ENCODE data around the gene CRAMP1.

Gene CRAMP1

GRCh38 chr16:1630450-1631213 is 18.5 kb downstream of the CRAMP1 start:
- ChIA-PET POLR2A (ENCODE audit: low non-redundant PET) (no interaction called here), CTCF (no interaction called here)
- no peak for DNase-seq (ENCODE audit: low spot score)
- no peak overlapping the region for H3K27ac ChIP-seq
- TF ChIP-seq CTCF (conservative IDR thresholded peaks at IDR 0.05; ENCODE audit: low read depth) = no peak

DNA sequence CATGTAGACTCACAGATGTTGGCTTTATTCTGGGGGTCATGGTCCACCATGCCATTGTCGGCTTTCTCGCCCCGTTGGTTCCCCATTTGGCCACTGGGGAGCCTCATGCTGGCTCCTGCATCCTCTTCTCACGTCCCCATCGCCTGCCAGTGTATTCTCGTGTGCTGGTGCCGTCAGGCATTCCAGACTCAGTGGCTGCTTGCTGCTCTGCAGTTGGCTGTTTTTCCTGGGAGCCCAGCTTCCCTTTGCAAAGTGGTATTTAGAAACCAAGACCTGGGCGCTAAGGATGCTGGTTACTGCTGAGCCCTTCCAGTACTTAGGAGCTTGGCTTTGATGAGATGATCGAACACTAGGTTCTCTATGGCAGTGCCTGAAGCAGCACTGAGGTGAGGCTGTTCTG is 19.1 kb downstream of the CRAMP1 start:
- CTCF ChIA-PET = no interaction called here
- no peak for DNase-seq (ENCODE audit: low spot score)
- no peak overlapping the region for H3K27ac ChIP-seq
- no peak for TF ChIP-seq CTCF (conservative IDR thresholded peaks at IDR 0.05; ENCODE audit: low read depth)
- POLR2A ChIA-PET (ENCODE audit: low non-redundant PET) = no interaction called here

DNA sequence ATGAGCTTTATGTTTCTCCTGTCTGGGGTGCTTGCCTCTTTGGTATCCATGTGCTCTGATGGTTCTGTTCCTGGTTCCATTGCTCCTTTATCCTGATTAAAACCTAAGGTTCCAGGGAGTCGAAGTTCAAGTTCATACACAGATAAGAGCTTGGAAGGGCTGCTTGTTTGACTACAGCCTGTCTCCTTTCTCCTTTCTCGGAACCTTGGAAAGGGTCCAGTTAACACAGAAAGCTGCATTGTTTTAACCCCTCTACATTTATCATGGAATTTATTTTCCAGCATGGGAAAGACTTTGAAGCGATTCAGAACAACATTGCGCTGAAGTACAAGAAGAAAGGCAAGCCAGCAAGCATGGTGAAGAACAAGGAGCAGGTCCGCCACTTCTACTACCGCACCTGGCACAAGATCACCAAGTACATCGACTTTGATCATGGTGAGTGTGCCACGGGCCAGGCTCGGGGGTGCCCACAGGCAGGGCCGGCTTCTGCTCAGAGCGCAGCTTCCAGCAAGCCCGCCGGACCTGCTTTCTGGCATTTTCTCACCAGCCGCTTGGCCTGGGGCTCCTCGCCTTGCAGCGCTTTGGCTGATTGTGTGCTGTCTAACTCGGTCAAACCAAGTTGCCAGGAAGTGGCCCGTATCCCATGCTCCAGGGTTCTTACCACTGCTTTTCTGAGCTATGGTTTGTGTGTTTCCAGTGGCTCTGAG is 19.9 kb downstream of the CRAMP1 start:
- CTCF ChIA-PET = no interaction called here
- no peak overlapping the region for H3K27ac ChIP-seq
- no peak for TF ChIP-seq CTCF (conservative IDR thresholded peaks at IDR 0.05; ENCODE audit: low read depth)

GRCh38 chr16:1632638-1632970 is 20.4 kb downstream of the CRAMP1 start:
- POLR2A ChIA-PET (ENCODE audit: low non-redundant PET) = no interaction called here
- no peak overlapping the region for H3K27ac ChIP-seq
- CTCF ChIA-PET = no interaction called here
- TF ChIP-seq CTCF (conservative IDR thresholded peaks at IDR 0.05; ENCODE audit: low read depth) = no peak
- DNase-seq (ENCODE audit: low spot score) = no peak

More for the DNA sequence above, 19.9 kb downstream of the CRAMP1 start:
- no peak for DNase-seq (ENCODE audit: low spot score)
- POLR2A ChIA-PET (ENCODE audit: low non-redundant PET) = no interaction called here

DNA sequence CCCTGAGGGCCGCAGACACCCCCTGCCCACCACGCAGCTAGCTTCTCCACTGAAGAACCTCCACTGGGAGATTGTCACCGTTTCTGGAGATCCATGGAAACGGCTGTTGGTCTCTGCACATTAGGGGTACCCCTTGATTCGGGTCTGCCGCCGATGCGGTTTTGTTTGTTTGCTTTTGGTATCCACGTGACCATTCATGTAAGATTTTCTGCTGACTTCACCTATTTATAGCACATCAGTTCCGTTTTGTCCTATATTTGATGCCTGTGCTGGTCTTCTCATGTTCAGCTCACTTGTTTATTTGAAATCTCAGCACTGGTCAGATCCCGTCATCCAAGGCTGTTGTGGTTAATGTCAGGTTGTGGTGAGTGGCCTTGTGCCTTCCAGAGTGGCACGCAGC is 21.1 kb downstream of the CRAMP1 start:
- no peak overlapping the region for H3K27ac ChIP-seq
- DNase-seq (ENCODE audit: low spot score) = no peak
- TF ChIP-seq CTCF (conservative IDR thresholded peaks at IDR 0.05; ENCODE audit: low read depth) = no peak
- ChIA-PET POLR2A (ENCODE audit: low non-redundant PET) (no interaction called here), CTCF (no interaction called here)

DNA sequence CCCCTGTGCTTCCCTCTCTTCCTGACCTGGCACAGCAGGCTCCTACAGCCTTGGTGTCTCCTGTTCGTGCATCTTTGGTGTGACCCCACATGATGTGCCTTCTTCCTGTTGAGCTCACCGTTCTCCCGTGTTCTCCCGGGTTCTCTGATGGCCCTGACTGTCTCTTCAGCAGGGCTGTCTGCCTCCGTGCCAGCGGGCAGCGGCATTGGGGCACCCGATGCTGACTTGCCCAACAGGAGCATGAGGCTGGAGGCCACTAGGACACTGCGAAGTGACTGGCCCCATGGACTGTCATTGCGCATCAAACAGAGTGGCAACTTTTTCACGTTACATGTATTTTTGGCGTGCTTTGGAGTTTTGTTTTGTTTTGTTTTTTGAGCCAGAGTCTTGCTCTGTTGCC is 22.4 kb downstream of the CRAMP1 start:
- no peak for TF ChIP-seq CTCF (conservative IDR thresholded peaks at IDR 0.05; ENCODE audit: low read depth)
- ChIA-PET POLR2A (ENCODE audit: low non-redundant PET) (interaction anchor here (0.6 to 0.7 kb wide), 2 partner anchors 12 to 61 kb away, joined by 3 read pairs; no protein-coding TSS in a partner anchor), CTCF (interaction anchor here (0.7 kb wide), 1 partner anchor 112 kb away, joined by 3 read pairs; no protein-coding TSS in a partner anchor)
- H3K27ac ChIP-seq = no peak overlapping the region
- DNase-seq (ENCODE audit: low spot score) = no peak

Data from RWPE1 (cell line).